ENCODE measurements around the gene MYPOP. TPM values are rescaled to one million over a fixed set of nuclear protein-coding genes. Genes with fewer than 3 reads are reported as not detected.
A peak's percentile ranks its signal among the peaks of the same experiment; 100 is the strongest.

Gene MYPOP
- total RNA-seq, 4 donors from 2014 or later, result 5.5 to 26.9 (median 8.9) TPM

- TF ChIP-seq POLR2A (IDR thresholded peaks at IDR 0.05) (no peak), CTCF (IDR thresholded peaks at IDR 0.05) (no peak), POLR2AphosphoS5 (IDR thresholded peaks at IDR 0.05) (no peak)
- H3K36me3 ChIP-seq, result no peaks in the 10 kb centered on the region
- WGBS, 2 donors (ENCODE audit: low coverage in 1 of 2), result 83 to 90% methylated on average over 2 to 3 of the region's 3 CpGs
- no peak overlapping the region for H3K4me3 ChIP-seq
- H3K27ac ChIP-seq, result no peak overlapping the region
- in situ Hi-C loops (cut with MboI; ENCODE audit: low pct_ligation_motif_present in 1 of 4, low pct_unique_long_range_greater_than_20kb in 1 of 4, low sequenced_read_pairs in 3 of 4) (no loop called here), intact Hi-C loops (cut with DNase I; ENCODE audit: low total_unique reads) (no loop called here)
- H3K9me3 ChIP-seq, result no peaks in the 10 kb centered on the region
- no peaks in the 10 kb centered on the region for H3K27me3 ChIP-seq
- DNase-seq, result no peak
- H3K4me1 ChIP-seq, result peaks cover 6 to 16% (median 14%) of the 10 kb centered on the region in 4 donors
These were observed 3.8 kb upstream of the MYPOP start for GRCh38 chr19:45906221-45906620.

GRCh38 chr19:45905011-45905410 is 2.6 kb upstream of the MYPOP start:
- peaks cover 13 to 28% (median 22%) of the 10 kb centered on the region in 4 donors for H3K4me1 ChIP-seq
- in situ Hi-C loops (cut with MboI; ENCODE audit: low pct_ligation_motif_present in 1 of 4, low pct_unique_long_range_greater_than_20kb in 1 of 4, low sequenced_read_pairs in 3 of 4) (no loop called here), intact Hi-C loops (cut with DNase I; ENCODE audit: low total_unique reads) (no loop called here)
- H3K4me3 ChIP-seq, result no peak overlapping the region
- no peaks in the 10 kb centered on the region for H3K36me3 ChIP-seq
- DNase-seq, result no peak
- TF ChIP-seq POLR2A (IDR thresholded peaks at IDR 0.05), result no peak
- no peak for TF ChIP-seq CTCF (IDR thresholded peaks at IDR 0.05)
- TF ChIP-seq POLR2AphosphoS5 (IDR thresholded peaks at IDR 0.05), result no peak
- TF ChIP-seq EP300 (IDR thresholded peaks at IDR 0.05; ENCODE audit: low read depth), result no peak
- no peaks in the 10 kb centered on the region for H3K9me3 ChIP-seq
- WGBS, 2 donors (ENCODE audit: low coverage in 1 of 2), result 82 to 100% methylated on average over 3 to 10 of the region's 10 CpGs
- no peaks in the 10 kb centered on the region for H3K27me3 ChIP-seq
- no peak overlapping the region for H3K27ac ChIP-seq

GRCh38 chr19:45902651-45903625 is 525 bp upstream of the MYPOP start:
- Histone ChIP-seq H3K27ac (peak overlapping the region; percentile 75 to 92 (median 86)), H3K9me3 (no peaks in the 10 kb centered on the region), H3K27me3 (no peaks in the 10 kb centered on the region), H3K36me3 (peaks cover 0 to 9% (median 0%) of the 10 kb centered on the region in 4 donors), H3K4me3 (peak overlapping the region; percentile 56 to 94 (median 79)), H3K4me1 (peaks cover 13 to 29% (median 22%) of the 10 kb centered on the region in 4 donors)
- intact Hi-C loops (cut with DNase I; ENCODE audit: low total_unique reads) (no loop called here), in situ Hi-C loops (cut with MboI; ENCODE audit: low pct_ligation_motif_present in 1 of 4, low pct_unique_long_range_greater_than_20kb in 1 of 4, low sequenced_read_pairs in 3 of 4) (no loop called here)
- 4% methylated on average over 57 of the region's 73 CpGs; no CpG with 5 or more reads in 1 of the 2 donors for WGBS, 2 donors (ENCODE audit: low coverage in 1 of 2)
- peak; percentile 99 for DNase-seq
- peak; percentile 34 to 86 (median 40) for TF ChIP-seq POLR2AphosphoS5 (IDR thresholded peaks at IDR 0.05)
- peak in 2 of 5 experiments; percentile 15 to 22 for TF ChIP-seq CTCF (IDR thresholded peaks at IDR 0.05)
- peak; percentile 54 for TF ChIP-seq POLR2A (IDR thresholded peaks at IDR 0.05)
- TF ChIP-seq EP300 (IDR thresholded peaks at IDR 0.05; ENCODE audit: low read depth), result no peak

DNA sequence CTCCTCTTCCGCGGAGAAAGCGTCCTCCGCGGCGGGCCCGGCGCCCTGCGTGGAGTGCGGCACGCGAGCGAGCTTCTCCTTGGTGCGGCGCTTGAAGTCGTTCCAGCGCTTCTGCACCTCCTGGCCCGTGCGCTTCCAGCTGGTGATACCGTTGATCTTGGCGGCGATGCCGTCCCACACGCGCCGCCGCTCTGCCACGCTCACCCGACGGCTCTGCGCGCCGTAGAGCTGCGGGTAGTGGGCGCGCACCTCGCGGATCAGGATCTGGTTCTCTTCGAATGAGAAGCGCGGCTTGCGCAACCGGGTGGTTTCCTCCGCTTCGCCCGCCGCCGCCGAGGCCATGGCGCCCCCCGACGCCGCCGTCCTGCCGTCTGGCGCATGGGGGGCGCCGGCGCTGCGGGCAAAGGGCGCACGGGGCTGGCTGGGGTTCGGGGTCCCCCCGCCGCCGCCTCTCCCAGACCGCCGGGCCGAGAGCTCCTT is 941 bp downstream of the MYPOP start:
- H3K4me3 ChIP-seq, result peak overlapping the region; percentile 56 to 94 (median 79)
- in situ Hi-C loops (cut with MboI; ENCODE audit: low pct_ligation_motif_present in 1 of 4, low pct_unique_long_range_greater_than_20kb in 1 of 4, low sequenced_read_pairs in 3 of 4), result no loop called here
- peaks cover 0 to 9% (median 0%) of the 10 kb centered on the region in 4 donors for H3K36me3 ChIP-seq
- DNase-seq, result peak; percentile 48
- peaks cover 13 to 29% (median 22%) of the 10 kb centered on the region in 4 donors for H3K4me1 ChIP-seq
- 19% methylated on average over 63 of the region's 69 CpGs; no CpG with 5 or more reads in 1 of the 2 donors for WGBS, 2 donors (ENCODE audit: low coverage in 1 of 2)
- intact Hi-C loops (cut with DNase I; ENCODE audit: low total_unique reads), result no loop called here
- no peaks in the 10 kb centered on the region for H3K27me3 ChIP-seq
- TF ChIP-seq POLR2A (IDR thresholded peaks at IDR 0.05) (no peak), POLR2AphosphoS5 (IDR thresholded peaks at IDR 0.05) (no peak), CTCF (IDR thresholded peaks at IDR 0.05) (no peak), EP300 (IDR thresholded peaks at IDR 0.05; ENCODE audit: low read depth) (no peak)
- no peaks in the 10 kb centered on the region for H3K9me3 ChIP-seq
- H3K27ac ChIP-seq, result peak overlapping the region; percentile 75 to 92 (median 86)

Data from transverse colon (tissue), 4 donors.